ENCODE measurements around the gene DNAH10.

Gene DNAH10

DNA sequence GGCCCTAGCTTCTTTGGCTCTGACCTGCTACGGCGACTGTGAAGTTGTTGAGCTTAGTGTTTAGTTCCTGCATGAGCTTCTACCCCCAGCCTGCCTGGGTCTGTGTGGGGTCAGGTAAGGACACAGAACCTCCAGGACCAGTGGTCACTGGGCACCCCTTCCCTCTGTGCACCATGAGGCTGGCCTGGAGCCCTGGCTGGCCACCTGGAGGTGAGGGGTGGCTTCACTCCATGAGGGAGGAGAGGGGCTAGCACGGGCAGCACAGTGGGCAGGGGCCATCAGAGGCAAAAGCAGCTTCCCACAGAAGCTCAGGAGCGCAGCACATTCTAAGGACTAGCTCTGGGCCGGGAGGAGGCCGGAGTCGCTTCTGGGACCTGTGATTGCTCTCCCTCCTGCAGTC lies 173.9 kb downstream of the DNAH10 start:
- no peaks in the 10 kb centered on the region for H3K27me3 ChIP-seq (ENCODE audit: control insufficient read depth, insufficient read depth, low read length, poor library complexity, severe bottlenecking)
- no peaks in the 10 kb centered on the region for H3K36me3 ChIP-seq (ENCODE audit: control insufficient read depth, insufficient read depth, low read length)
- no peaks in the 10 kb centered on the region for H3K9me3 ChIP-seq (ENCODE audit: control insufficient read depth, low read length)
- H3K27ac ChIP-seq (ENCODE audit: insufficient read depth, low read depth, low read length, poor library complexity, severe bottlenecking) = no peak overlapping the region
- H3K4me3 ChIP-seq (ENCODE audit: insufficient read depth, low read depth, low read length) = no peak overlapping the region
- WGBS, 2 experiments = 90 to 93% methylated on average over 7 of the region's 7 CpGs
- H3K4me1 ChIP-seq (ENCODE audit: control insufficient read depth, insufficient read depth, low read length) = no peaks in the 10 kb centered on the region

DNA sequence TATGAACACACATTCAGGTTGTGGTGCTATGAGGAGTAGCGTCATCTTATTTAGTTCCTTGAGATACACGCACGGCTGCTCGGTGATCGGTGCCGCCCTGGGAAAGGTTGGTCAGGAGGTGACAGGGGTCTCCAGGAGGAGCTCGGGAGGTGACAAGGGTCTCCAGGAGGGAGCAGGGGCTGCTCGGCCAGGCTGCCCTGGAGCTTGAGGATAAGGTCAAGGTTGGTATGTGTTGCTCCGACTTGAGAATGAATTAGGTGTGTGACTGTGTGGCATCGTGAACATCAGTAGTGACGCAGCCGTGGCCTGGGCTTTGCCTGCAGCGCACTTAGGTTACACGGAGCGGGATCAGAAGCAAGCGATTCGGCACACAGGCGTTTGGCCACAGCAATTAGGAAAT lies 174.4 kb downstream of the DNAH10 start:
- no peaks in the 10 kb centered on the region for H3K36me3 ChIP-seq (ENCODE audit: control insufficient read depth, insufficient read depth, low read length)
- 93 to 96% methylated on average over 18 of the region's 18 CpGs for WGBS, 2 experiments

DNA sequence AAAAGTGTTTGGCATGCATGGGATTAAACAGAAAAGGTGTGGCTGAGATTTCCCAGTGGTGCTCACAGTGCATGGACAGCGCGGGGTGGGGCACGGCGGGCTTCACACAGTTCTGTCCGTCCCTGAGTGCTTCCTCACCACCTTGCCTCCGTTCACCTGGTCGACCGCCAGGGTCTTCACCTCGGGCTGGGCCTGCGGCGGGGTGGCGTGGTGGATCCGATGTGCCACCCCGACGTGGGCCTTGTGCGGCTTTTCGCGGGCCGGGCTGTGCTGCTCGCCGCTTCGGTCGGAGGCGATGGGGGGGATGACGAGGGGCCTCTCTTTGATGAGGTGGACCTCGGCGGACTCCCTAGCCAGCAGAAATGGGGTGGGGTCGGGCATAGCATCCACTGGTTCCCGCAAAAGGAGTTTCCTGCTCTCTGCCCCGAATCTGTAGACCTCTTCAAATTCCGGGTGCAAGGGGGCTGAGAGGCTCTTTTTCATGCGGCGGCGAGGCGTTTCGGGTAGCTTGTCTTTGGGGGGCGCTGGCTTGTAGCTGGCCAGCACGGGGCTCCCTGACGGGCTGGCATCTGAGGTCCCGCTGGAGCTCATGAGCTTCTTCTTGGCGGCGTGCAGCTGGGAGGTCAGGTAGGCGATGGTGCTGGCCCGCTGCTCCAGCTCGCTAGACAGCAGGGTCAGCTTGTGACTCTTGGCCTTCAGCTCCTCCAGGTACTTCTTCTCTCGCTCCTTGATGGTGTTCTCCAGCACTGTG lies 175.0 kb downstream of the DNAH10 start:
- no peaks in the 10 kb centered on the region for H3K27me3 ChIP-seq (ENCODE audit: control insufficient read depth, insufficient read depth, low read length, poor library complexity, severe bottlenecking)
- no peak overlapping the region for H3K4me3 ChIP-seq (ENCODE audit: insufficient read depth, low read depth, low read length)
- no peaks in the 10 kb centered on the region for H3K36me3 ChIP-seq (ENCODE audit: control insufficient read depth, insufficient read depth, low read length)
- no peak overlapping the region for H3K27ac ChIP-seq (ENCODE audit: insufficient read depth, low read depth, low read length, poor library complexity, severe bottlenecking)
- no peaks in the 10 kb centered on the region for H3K4me1 ChIP-seq (ENCODE audit: control insufficient read depth, insufficient read depth, low read length)
- H3K9me3 ChIP-seq (ENCODE audit: control insufficient read depth, low read length) = no peaks in the 10 kb centered on the region
- 95 to 96% methylated on average over 46 of the region's 46 CpGs for WGBS, 2 experiments

More for the DNA sequence above, 174.4 kb downstream of the DNAH10 start:
- Histone ChIP-seq H3K9me3 (ENCODE audit: control insufficient read depth, low read length) (no peaks in the 10 kb centered on the region), H3K27me3 (ENCODE audit: control insufficient read depth, insufficient read depth, low read length, poor library complexity, severe bottlenecking) (no peaks in the 10 kb centered on the region), H3K4me1 (ENCODE audit: control insufficient read depth, insufficient read depth, low read length) (no peaks in the 10 kb centered on the region), H3K27ac (ENCODE audit: insufficient read depth, low read depth, low read length, poor library complexity, severe bottlenecking) (no peak overlapping the region), H3K4me3 (ENCODE audit: insufficient read depth, low read depth, low read length) (no peak overlapping the region)

DNA sequence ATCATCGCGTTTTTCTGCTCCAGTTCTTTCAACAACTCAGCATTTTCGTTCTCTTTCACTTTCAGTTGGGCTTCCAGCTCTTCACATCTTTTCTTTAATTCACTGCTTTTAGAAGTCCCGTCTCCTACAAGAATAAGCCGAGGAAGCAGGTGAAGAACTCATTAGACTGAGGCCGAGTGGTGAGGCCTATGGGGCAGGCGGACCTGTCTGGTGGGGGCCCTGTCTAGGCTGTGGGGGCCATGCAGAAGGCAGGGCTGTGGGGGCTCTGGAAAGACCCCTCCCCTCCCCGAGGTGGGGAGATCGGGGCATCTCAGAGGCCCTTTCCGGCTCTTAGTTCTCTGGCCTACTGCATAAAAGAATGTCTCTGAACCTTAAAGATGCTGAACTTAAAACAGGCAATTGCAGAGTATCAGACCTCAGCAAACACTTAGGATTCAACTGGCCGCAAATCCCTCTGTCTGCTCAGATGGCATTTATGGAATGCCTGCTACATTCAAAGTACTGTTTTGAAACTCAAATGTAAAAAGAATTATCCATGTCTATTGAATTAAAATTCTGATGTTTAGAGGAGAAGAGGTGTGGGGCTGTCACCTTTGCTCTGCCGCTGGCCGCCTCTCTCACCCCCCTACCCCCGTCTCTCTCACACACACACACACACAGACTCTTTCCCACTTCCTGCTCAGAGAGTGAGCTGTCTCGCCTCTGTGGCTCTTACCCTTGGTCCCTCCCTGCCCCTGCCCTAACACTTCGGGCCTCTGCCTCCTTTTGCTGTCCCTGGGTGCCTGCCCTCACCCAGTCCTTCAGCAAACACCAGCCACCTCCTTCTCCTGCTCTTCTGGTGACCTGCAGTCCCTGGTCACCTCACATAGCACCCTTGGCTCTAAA lies 175.8 kb downstream of the DNAH10 start:
- no peaks in the 10 kb centered on the region for H3K9me3 ChIP-seq (ENCODE audit: control insufficient read depth, low read length)
- no peak overlapping the region for H3K27ac ChIP-seq (ENCODE audit: insufficient read depth, low read depth, low read length, poor library complexity, severe bottlenecking)
- no peak overlapping the region for H3K4me3 ChIP-seq (ENCODE audit: insufficient read depth, low read depth, low read length)
- H3K27me3 ChIP-seq (ENCODE audit: control insufficient read depth, insufficient read depth, low read length, poor library complexity, severe bottlenecking) = no peaks in the 10 kb centered on the region
- H3K4me1 ChIP-seq (ENCODE audit: control insufficient read depth, insufficient read depth, low read length) = no peaks in the 10 kb centered on the region
- WGBS, 2 experiments = 92 to 95% methylated on average over 16 of the region's 16 CpGs
- no peaks in the 10 kb centered on the region for H3K36me3 ChIP-seq (ENCODE audit: control insufficient read depth, insufficient read depth, low read length)

DNA sequence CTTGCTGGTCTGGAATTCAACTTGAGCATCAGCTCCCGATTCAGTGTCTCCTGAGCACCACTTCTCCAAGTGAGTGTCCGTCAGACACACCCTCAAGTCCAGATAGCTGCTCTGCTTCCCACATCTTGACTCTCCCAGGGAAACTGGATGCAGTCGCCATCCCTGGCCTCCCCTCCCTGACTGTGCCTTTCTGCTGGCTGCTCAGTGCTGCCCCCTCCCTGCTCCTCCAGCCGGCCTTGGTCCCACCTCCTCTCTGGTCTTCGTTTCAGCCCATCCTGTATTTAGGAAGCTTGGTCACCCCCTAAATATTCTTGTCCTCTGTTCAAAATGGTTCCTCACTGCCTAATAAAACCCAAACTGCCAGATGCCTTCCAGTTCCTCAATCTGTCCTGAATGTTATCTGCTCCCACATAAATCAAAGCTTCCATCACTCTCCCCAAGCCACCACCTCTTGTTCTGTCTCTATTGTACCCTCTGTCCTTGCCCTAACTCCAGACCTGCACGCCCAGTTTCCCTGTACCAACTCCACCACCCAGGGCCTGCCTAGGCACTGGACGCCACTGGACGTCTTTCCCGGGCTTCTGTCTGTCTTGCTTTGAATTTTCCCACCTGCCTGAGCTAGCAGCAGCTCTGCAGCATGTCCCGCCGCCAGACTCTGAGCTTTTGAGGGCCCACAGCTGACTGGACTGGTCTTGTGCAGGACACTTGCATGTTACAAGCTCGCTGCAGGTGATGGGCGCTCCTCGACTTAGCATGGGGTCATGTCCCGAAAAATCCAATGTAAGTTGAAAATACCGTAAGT lies 176.8 kb downstream of the DNAH10 start:
- Histone ChIP-seq H3K4me3 (ENCODE audit: insufficient read depth, low read depth, low read length) (no peak overlapping the region), H3K4me1 (ENCODE audit: control insufficient read depth, insufficient read depth, low read length) (no peaks in the 10 kb centered on the region), H3K27ac (ENCODE audit: insufficient read depth, low read depth, low read length, poor library complexity, severe bottlenecking) (no peak overlapping the region), H3K27me3 (ENCODE audit: control insufficient read depth, insufficient read depth, low read length, poor library complexity, severe bottlenecking) (no peaks in the 10 kb centered on the region), H3K36me3 (ENCODE audit: control insufficient read depth, insufficient read depth, low read length) (no peaks in the 10 kb centered on the region), H3K9me3 (ENCODE audit: control insufficient read depth, low read length) (no peaks in the 10 kb centered on the region)
- WGBS, 2 experiments = 77% methylated on average over 16 of the region's 16 CpGs

DNA sequence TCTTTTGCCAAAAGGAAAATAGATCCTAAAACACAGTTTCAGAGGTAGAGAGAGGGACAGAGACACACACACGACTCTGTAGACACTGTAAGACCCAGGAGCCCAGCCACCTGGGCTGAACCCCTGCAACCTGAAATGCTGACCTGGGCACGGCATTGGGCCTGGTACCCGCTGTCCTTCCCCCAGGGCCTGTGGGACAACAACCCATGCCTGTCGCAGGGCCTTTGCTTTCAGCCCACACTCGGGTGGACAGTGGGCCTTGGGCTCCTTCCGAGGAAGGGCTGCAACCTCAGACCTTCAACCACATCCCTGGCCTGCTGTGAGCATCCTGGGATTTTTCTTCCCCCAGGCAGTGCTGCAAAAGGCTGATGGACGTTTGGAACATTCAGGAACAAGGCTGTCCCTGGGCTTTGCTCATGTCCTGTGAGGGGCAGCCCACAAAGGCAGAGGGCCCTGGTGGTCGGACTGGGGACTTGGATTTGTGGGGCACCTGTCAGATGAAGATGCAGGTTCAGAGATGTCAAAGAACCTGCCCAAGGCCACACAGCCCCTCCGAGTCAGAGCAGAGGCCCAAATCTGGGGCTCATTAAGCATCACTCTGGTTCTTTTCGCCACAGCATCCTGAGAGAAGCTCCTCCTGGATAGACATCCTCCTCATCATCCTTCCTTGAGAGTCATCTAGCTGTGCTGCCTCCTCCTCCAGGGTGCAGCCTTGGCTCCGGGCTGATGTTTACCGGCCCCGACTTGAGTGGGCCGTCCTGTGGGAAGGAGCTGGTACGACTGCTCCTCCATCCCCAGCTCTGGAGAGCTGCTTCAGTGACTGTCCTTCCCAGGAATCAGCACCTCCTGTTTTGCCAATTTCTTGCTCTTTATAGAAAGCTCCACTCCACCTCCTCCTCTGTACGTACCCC lies 177.9 kb downstream of the DNAH10 start:
- Histone ChIP-seq H3K4me1 (ENCODE audit: control insufficient read depth, insufficient read depth, low read length) (peaks cover 1% of the 10 kb centered on the region), H3K27me3 (ENCODE audit: control insufficient read depth, insufficient read depth, low read length, poor library complexity, severe bottlenecking) (no peaks in the 10 kb centered on the region), H3K9me3 (ENCODE audit: control insufficient read depth, low read length) (no peaks in the 10 kb centered on the region), H3K36me3 (ENCODE audit: control insufficient read depth, insufficient read depth, low read length) (no peaks in the 10 kb centered on the region), H3K27ac (ENCODE audit: insufficient read depth, low read depth, low read length, poor library complexity, severe bottlenecking) (no peak overlapping the region), H3K4me3 (ENCODE audit: insufficient read depth, low read depth, low read length) (no peak overlapping the region)
- 91 to 94% methylated on average over 16 of the region's 16 CpGs for WGBS, 2 experiments

DNA sequence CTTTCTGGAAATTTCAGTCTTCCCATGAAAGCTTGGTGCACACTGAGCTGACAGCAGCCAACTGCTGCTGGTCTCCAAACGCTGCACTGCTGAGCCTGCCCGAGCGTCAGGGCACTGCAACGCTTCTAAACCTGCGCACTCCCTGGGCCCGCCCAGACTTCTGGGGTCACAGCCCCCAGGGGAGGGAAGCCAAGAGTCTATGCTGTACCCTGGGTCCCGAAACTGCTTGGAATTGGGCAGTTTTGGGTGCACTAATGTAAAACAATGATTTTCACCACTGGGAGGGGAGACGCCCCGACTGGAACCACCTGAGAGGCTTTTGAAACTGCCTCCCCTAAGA lies 178.5 kb downstream of the DNAH10 start:
- Histone ChIP-seq H3K9me3 (ENCODE audit: control insufficient read depth, low read length) (no peaks in the 10 kb centered on the region), H3K4me1 (ENCODE audit: control insufficient read depth, insufficient read depth, low read length) (peaks cover 3% of the 10 kb centered on the region), H3K36me3 (ENCODE audit: control insufficient read depth, insufficient read depth, low read length) (no peaks in the 10 kb centered on the region), H3K27me3 (ENCODE audit: control insufficient read depth, insufficient read depth, low read length, poor library complexity, severe bottlenecking) (no peaks in the 10 kb centered on the region), H3K27ac (ENCODE audit: insufficient read depth, low read depth, low read length, poor library complexity, severe bottlenecking) (no peak overlapping the region), H3K4me3 (ENCODE audit: insufficient read depth, low read depth, low read length) (no peak overlapping the region)
- WGBS, 2 experiments = 94% methylated on average over 9 of the region's 9 CpGs

DNA sequence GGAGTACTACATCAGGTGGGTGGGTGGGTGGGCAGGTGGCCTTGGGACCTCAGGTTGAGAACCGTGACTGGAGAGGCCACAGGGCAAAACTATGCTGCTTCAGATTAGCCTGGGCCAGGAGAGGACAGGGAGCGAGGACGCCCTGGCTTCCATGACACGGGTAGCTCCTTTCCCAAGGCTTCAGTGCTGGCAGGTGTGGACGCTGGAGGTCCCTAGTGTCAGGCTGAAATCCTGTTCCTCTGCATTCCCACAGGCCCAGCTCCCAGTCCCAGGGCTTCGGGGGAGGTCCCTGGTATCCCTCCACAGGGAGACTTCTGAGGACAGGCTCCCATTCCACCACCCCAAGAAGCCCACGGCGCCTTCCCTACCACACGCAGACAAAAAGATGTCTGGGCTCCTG lies 178.9 kb downstream of the DNAH10 start:
- Histone ChIP-seq H3K4me1 (ENCODE audit: control insufficient read depth, insufficient read depth, low read length) (peaks cover 3% of the 10 kb centered on the region), H3K27ac (ENCODE audit: insufficient read depth, low read depth, low read length, poor library complexity, severe bottlenecking) (no peak overlapping the region), H3K4me3 (ENCODE audit: insufficient read depth, low read depth, low read length) (no peak overlapping the region), H3K27me3 (ENCODE audit: control insufficient read depth, insufficient read depth, low read length, poor library complexity, severe bottlenecking) (no peaks in the 10 kb centered on the region), H3K9me3 (ENCODE audit: control insufficient read depth, low read length) (no peaks in the 10 kb centered on the region), H3K36me3 (ENCODE audit: control insufficient read depth, insufficient read depth, low read length) (no peaks in the 10 kb centered on the region)
- WGBS, 2 experiments = 93% methylated on average over 9 of the region's 9 CpGs

DNA sequence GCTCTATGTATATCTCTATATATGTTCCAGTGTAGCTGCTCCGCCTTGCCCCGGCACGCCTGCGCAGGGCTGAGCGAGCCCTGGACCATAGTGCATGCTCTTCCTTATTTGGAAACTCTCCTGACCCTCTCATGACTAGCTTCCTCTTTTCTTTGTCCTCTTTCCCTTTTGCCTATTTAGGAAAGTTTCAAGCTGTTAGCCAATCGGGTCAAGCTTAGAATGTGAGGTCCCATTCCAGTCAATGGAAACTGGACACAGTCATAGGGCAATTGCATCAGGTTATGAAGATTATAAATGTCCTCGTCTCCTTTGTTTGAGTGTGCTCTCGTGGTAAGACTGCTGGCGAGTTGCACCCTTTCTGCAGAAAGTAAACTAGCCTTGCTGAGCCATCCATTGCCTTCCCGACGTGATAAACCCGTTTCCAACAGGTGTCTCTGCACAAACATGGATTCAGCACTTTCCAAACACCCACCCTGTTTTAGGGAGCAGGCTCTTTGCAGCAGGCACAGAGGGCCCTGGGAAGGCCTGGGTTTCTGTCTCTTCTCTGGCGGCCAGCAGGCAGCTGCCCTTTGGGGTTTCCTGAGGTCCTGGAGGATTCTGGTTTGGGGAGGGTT lies 179.6 kb downstream of the DNAH10 start:
- no peaks in the 10 kb centered on the region for H3K27me3 ChIP-seq (ENCODE audit: control insufficient read depth, insufficient read depth, low read length, poor library complexity, severe bottlenecking)
- no peaks in the 10 kb centered on the region for H3K36me3 ChIP-seq (ENCODE audit: control insufficient read depth, insufficient read depth, low read length)
- H3K27ac ChIP-seq (ENCODE audit: insufficient read depth, low read depth, low read length, poor library complexity, severe bottlenecking) = no peak overlapping the region
- no peaks in the 10 kb centered on the region for H3K9me3 ChIP-seq (ENCODE audit: control insufficient read depth, low read length)
- 95 to 96% methylated on average over 13 of the region's 13 CpGs for WGBS, 2 experiments
- no peak overlapping the region for H3K4me3 ChIP-seq (ENCODE audit: insufficient read depth, low read depth, low read length)
- H3K4me1 ChIP-seq (ENCODE audit: control insufficient read depth, insufficient read depth, low read length) = peaks cover 3% of the 10 kb centered on the region
